ENCODE measurements around the gene GRHPR.

GRCh38 chr9:37410969-37411785 is 11.3 kb upstream of the GRHPR start:
- peak; percentile 81 for TF ChIP-seq CTCF (conservative IDR thresholded peaks at IDR 0.05; ENCODE audit: low read length)
- TF ChIP-seq EZH2phosphoT487 (IDR thresholded peaks at IDR 0.05; ENCODE audit: borderline replicate concordance, low read depth, low read length) = no peak
